HCT116 (cell line): ENCODE measurements around the gene ASIC1. TPM values are rescaled to one million over a fixed set of nuclear protein-coding genes. Genes with fewer than 3 reads are reported as not detected.
A peak's percentile ranks its signal among the peaks of the same experiment; 100 is the strongest.

Experiments used
- ATAC-seq: fragments of 200-7000 bp; cut with Tn5 transposase; 2 replicates; pipeline ENCODE4 v1.9.1; 2020; ENCODE audit warnings: mild to moderate bottlenecking, moderate library complexity
- Bru-seq: library from RNA; stranded (reverse); fragments of 400-500 nt; gene quantifications from one replicate; lab custom pipeline; 2021; lab: Mats Ljungman, UMichigan
- BruChase-seq, 2 experiments: library from RNA; stranded (reverse); fragments of 400-500 nt; gene quantifications; one replicate each; lab custom pipeline; 2021; lab: Mats Ljungman, UMichigan
- BruUV-seq: library from RNA; stranded (reverse); fragments of 400-500 nt; replicated peaks from 2 replicates; lab custom pipeline; 2021; lab: Mats Ljungman, UMichigan
- CTCF ChIA-PET: fragments of 300-600 bp; sonication (Branson Sonifier 250); formaldehyde crosslinking; loops from one replicate; lab custom pipeline; 2021; ENCODE audit warnings: antibody characterized with exemption; lab: Charles Lee
- POLR2A ChIA-PET: fragments of 300-600, 350-600 bp; sonication (Branson Sonifier 250); formaldehyde crosslinking; loops from one replicate; lab custom pipeline; 2021; ENCODE audit warnings: antibody characterized with exemption; lab: Charles Lee
- RAD21 ChIA-PET, 2 experiments: fragments of 300-600 bp; sonication (Branson Sonifier 250); formaldehyde crosslinking; loops; one replicate each; lab custom pipeline; 2023; ENCODE audit warnings: low total read pairs in 2 of 2; ENCODE audit not compliant: uncharacterized antibody in 2 of 2, unreplicated experiment in 2 of 2, low non-redundant PET in 1 of 2; lab: Charles Lee
- DNase-seq: peaks from one replicate; pipeline ENCODE4 v3.0.0-alpha.2; 2010; ENCODE audit warnings: low read depth, low spot score
- H2AFZ ChIP-seq: fragments of 200-600 bp; shearing (Covaris generic), sonication (generic); 2 replicates; pipeline ENCODE4 v1.6.1; 2017; ENCODE audit warnings: low read depth, mixed run types, mixed read lengths, antibody characterized with exemption, low read length; ENCODE audit not compliant: poor library complexity, severe bottlenecking
- H3K27ac ChIP-seq: 2 replicates; pipeline ENCODE4 v1.5.1; 2012; ENCODE audit warnings: low read depth, low read length
- H3K27me3 ChIP-seq: fragments of 200-600 bp; sonication (generic); 2 replicates; pipeline ENCODE4 v1.6.1; 2016; ENCODE audit warnings: mixed run types, low read length, mixed read lengths; ENCODE audit not compliant: insufficient read depth
- H3K36me3 ChIP-seq, 2 experiments: fragments of 200-500 bp in 1 of 2; fragments of 200-600 bp in 1 of 2; sonication (Bioruptor generic) in 1 of 2; sonication (generic) in 1 of 2; 2 replicates each; pipeline versions ENCODE4 v1.5.1 to v1.6.1; 2014 to 2016; ENCODE audit warnings: low read length in 2 of 2, inconsistent platforms in 1 of 2, mixed read lengths in 1 of 2, mixed run types in 1 of 2; ENCODE audit not compliant: insufficient read depth in 2 of 2, control insufficient read depth in 1 of 2
- H3K4me1 ChIP-seq, 2 experiments: fragments of 200-600 bp in 1 of 2; sonication (generic) in 1 of 2; 2 replicates each; pipeline versions ENCODE4 v1.5.1 to v1.6.1; 2012 to 2017; ENCODE audit warnings: low read length in 2 of 2, inconsistent platforms in 1 of 2, mild to moderate bottlenecking in 1 of 2, mixed read lengths in 1 of 2, mixed run types in 1 of 2, moderate library complexity in 1 of 2; ENCODE audit not compliant: insufficient read depth in 2 of 2, control insufficient read depth in 1 of 2
- H3K4me2 ChIP-seq: fragments of 200-600 bp; sonication (generic); 2 replicates; pipeline ENCODE4 v1.6.1; 2017; ENCODE audit warnings: mixed run types, low read length, mixed read lengths
- H3K4me3 ChIP-seq, 2 experiments: fragments of 200-600 bp in 1 of 2; sonication (generic) in 1 of 2; replicated peaks in 1 of 2; 2 replicates each; pipeline ENCODE4 v1.5.1; 2011 to 2016; ENCODE audit warnings: low read length in 2 of 2, control low read depth in 1 of 2, low read depth in 1 of 2, mild to moderate bottlenecking in 1 of 2, mixed read lengths in 1 of 2, mixed run types in 1 of 2
- H3K79me2 ChIP-seq: fragments of 200-600 bp; sonication (generic); 2 replicates; pipeline ENCODE4 v1.6.1; 2017; ENCODE audit warnings: mild to moderate bottlenecking, mixed run types, low read length, moderate library complexity, mixed read lengths; ENCODE audit not compliant: insufficient read depth
- H3K9ac ChIP-seq: fragments of 200-600 bp; sonication (generic); 2 replicates; pipeline ENCODE4 v1.6.1; 2016; ENCODE audit warnings: low read length, mixed read lengths
- H3K9me2 ChIP-seq: fragments of 200-600 bp; sonication (generic), shearing (Covaris generic); 2 replicates; pipeline ENCODE4 v1.6.1; 2017; ENCODE audit warnings: mixed run types, mild to moderate bottlenecking, moderate library complexity; ENCODE audit not compliant: insufficient read depth
- H3K9me3 ChIP-seq, 2 experiments: fragments of 200-500 bp in 1 of 2; fragments of 200-600 bp in 1 of 2; sonication (Bioruptor generic) in 1 of 2; sonication (generic) in 1 of 2; 2 replicates each; pipeline ENCODE4 v1.6.1; 2014 to 2017; ENCODE audit warnings: low read length in 2 of 2, mixed read lengths in 2 of 2, inconsistent platforms in 1 of 2, low read depth in 1 of 2, mild to moderate bottlenecking in 1 of 2, mixed run types in 1 of 2, moderate library complexity in 1 of 2; ENCODE audit not compliant: control insufficient read depth in 1 of 2, insufficient read depth in 1 of 2
- H4K20me1 ChIP-seq: fragments of 200-600 bp; sonication (generic), shearing (Covaris generic); 2 replicates; pipeline ENCODE4 v1.6.1; 2017; ENCODE audit warnings: mixed run types, mild to moderate bottlenecking, moderate library complexity; ENCODE audit not compliant: insufficient read depth
- JUND ChIP-seq: IDR thresholded peaks from 2 replicates; pipeline ENCODE4 v1.6.1; 2012
- MAX ChIP-seq: IDR thresholded peaks from 2 replicates; pipeline ENCODE4 v1.6.1; 2012
- POLR2AphosphoS5 ChIP-seq: IDR thresholded peaks from 2 replicates; pipeline ENCODE4 v1.6.1; 2011; ENCODE audit warnings: mild to moderate bottlenecking, low read depth, low read length, moderate library complexity
- RAD21 ChIP-seq: IDR thresholded peaks from 2 replicates; pipeline ENCODE4 v1.6.1; 2012; ENCODE audit warnings: low read depth, mild to moderate bottlenecking
- YY1 ChIP-seq: IDR thresholded peaks from 2 replicates; pipeline ENCODE4 v1.6.1; 2011; ENCODE audit warnings: low read length, low read depth, moderate library complexity, mild to moderate bottlenecking; ENCODE audit not compliant: insufficient replicate concordance; ENCODE audit errors: extremely low read depth
- ZFX ChIP-seq: fragments of 450-650 bp; IDR thresholded peaks from 2 replicates; pipeline ENCODE4 v1.6.1; 2017
- intact Hi-C: fragments of 100-400 bp; cut with micrococcal nuclease; formaldehyde crosslinking; loops from 2 replicates; pipeline ENCODE4 v1.10.0; 2022
- long read RNA-seq: library from polyadenylated mRNA; unstranded; transcript quantifications from one replicate; pipeline ENCODE4 v2.0.0, GENCODE V29; 2021; ENCODE audit not compliant: unreplicated experiment
- polyA plus RNA-seq: library from polyadenylated mRNA; unstranded; fragments of >200 nt; gene quantifications from 2 replicates; pipeline ENCODE4 v1.2.1, GENCODE V29; 2012; ENCODE audit warnings: missing spikeins
- total RNA-seq: library from RNA; stranded (reverse); gene quantifications from one replicate; pipeline ENCODE4 v1.2.1, GENCODE V29; 2021; ENCODE audit not compliant: unreplicated experiment

The ASIC1 gene
- total RNA-seq, result 28.9 TPM
- polyA plus RNA-seq, result 22.5 and 25.3 TPM in 2 replicates
- Bru-seq, nascent RNA, result percentile 62 among the genes with signal in this experiment
- percentile 65 among the genes with signal in this experiment for BruChase-seq, experiment 1, labeled RNA remaining after a 6-hour chase
- percentile 73 among the genes with signal in this experiment for BruChase-seq, experiment 2, labeled RNA remaining after a 2-hour chase
- long read RNA-seq, partial matches to known transcripts, result 3 of 14 reads
- long read RNA-seq, other reads (novel, unspliced or antisense), result 8 of 14 reads

GRCh38 chr12:50057000-50057841, at the start of gene ASIC1:
Gene ASIC1, plus strand, starts transcription at chr12:50057596. Its CDS starts 1,171 bp downstream, at chr12:50058767.
- H4K20me1 ChIP-seq, result no peaks in the 10 kb centered on the region
- intact Hi-C loops, result loop anchor here (1.0 to 5.0 kb wide), 3 partner anchors 90 to 281 kb away; no protein-coding TSS in a partner anchor
- peak within 1 kb of the TSS; percentile 59; the same call in 1 of the 2 replicates for H3K27ac ChIP-seq
- H3K27me3 ChIP-seq, result no peaks in the 10 kb centered on the region; the same call in 1 of the 2 replicates
- H2AFZ ChIP-seq, result peak within 1 kb of the TSS; percentile 92
- peak within 1 kb of the TSS; percentile 76 for H3K9ac ChIP-seq
- peaks cover 2 to 23% of the 10 kb centered on the region in 2 experiments; a peak in 2 of 4 replicates for H3K36me3 ChIP-seq
- ChIA-PET RAD21 (interaction anchor here in 1 of 2 experiments (1.0 to 2.1 kb wide), 4 partner anchors 18 to 111 kb away, joined by 3 to 6 read pairs (median 4); no protein-coding TSS in a partner anchor), CTCF (interaction anchor here (1.1 to 3.6 kb wide), 7 partner anchors 18 to 279 kb away, joined by 3 to 39 read pairs (median 9); partner anchors contain the start of gene SMARCD1), POLR2A (interaction anchor here (1.4 kb wide), 1 partner anchor 190 kb away, joined by 3 read pairs; no protein-coding TSS in a partner anchor)
- BruUV-seq, result no TSS peak
- TF ChIP-seq POLR2AphosphoS5, result peak; percentile 55; the same call in 1 of the 2 replicates
- TF ChIP-seq JUND, result no peak
- TF ChIP-seq YY1, result no peak
- TF ChIP-seq ZFX, result peak; percentile 58; the same call in 1 of the 2 replicates
- TF ChIP-seq MAX, result peak; percentile 43
- TF ChIP-seq RAD21, result no peak
- H3K4me1 ChIP-seq, result peaks cover 15 to 25% of the 10 kb centered on the region in 2 experiments; a peak in 3 of 4 replicates
- H3K9me3 ChIP-seq, result no peaks in the 10 kb centered on the region
- peak within 1 kb of the TSS; percentile 58 for H3K4me3 ChIP-seq
- ATAC-seq (peak; percentile 79), DNase-seq (peak; percentile 24)
- no peaks in the 10 kb centered on the region for H3K9me2 ChIP-seq
- no peaks in the 10 kb centered on the region for H3K79me2 ChIP-seq
- peak within 1 kb of the TSS; percentile 99 for H3K4me2 ChIP-seq
